ENCODE data around the gene PPFIA2.

PPFIA2 gene

GRCh38 chr12:81439344-81439743 is 319.8 kb downstream of the PPFIA2 start:
- DNase-seq = no peak

GRCh38 chr12:81417056-81417455 is 342.1 kb downstream of the PPFIA2 start:
- DNase-seq = no peak

GRCh38 chr12:81416571-81416970 is 342.6 kb downstream of the PPFIA2 start:
- DNase-seq = no peak

- no peak for DNase-seq
Observed at GRCh38 chr12:81414441-81414840, 344.7 kb downstream of the PPFIA2 start.

- DNase-seq = no peak
Observed at GRCh38 chr12:81412940-81413339, 346.2 kb downstream of the PPFIA2 start.

GRCh38 chr12:81403348-81403747 is 355.8 kb downstream of the PPFIA2 start:
- no peak for DNase-seq

- DNase-seq = no peak
Observed at GRCh38 chr12:81401241-81401640, 357.9 kb downstream of the PPFIA2 start.

GRCh38 chr12:81400024-81400423 is 359.1 kb downstream of the PPFIA2 start:
- no peak for DNase-seq

- no peak for DNase-seq
Observed at GRCh38 chr12:81395431-81395830, 363.7 kb downstream of the PPFIA2 start.

GRCh38 chr12:81389550-81390099 is 369.5 kb downstream of the PPFIA2 start:
- no peak for DNase-seq

- no peak for DNase-seq
Observed at GRCh38 chr12:81386101-81386500, 373.0 kb downstream of the PPFIA2 start.

GRCh38 chr12:81381951-81382350 is 377.2 kb downstream of the PPFIA2 start:
- no peak for DNase-seq

GRCh38 chr12:81378601-81379285 is 380.4 kb downstream of the PPFIA2 start:
- no peak for DNase-seq

GRCh38 chr12:81377771-81378170 is 381.4 kb downstream of the PPFIA2 start:
- no peak for DNase-seq

GRCh38 chr12:81375969-81376368 is 383.2 kb downstream of the PPFIA2 start:
- DNase-seq = no peak

- DNase-seq = no peak
Observed at GRCh38 chr12:81370456-81370855, 388.7 kb downstream of the PPFIA2 start.

- DNase-seq = no peak
Observed at GRCh38 chr12:81369175-81369574, 390.0 kb downstream of the PPFIA2 start.

- no peak for DNase-seq
Observed at GRCh38 chr12:81365284-81365683, 393.9 kb downstream of the PPFIA2 start.

- DNase-seq = no peak
Observed at GRCh38 chr12:81360916-81361315, 398.2 kb downstream of the PPFIA2 start.

- DNase-seq = no peak
Observed at GRCh38 chr12:81359736-81360135, 399.4 kb downstream of the PPFIA2 start.

- DNase-seq = no peak
Observed at GRCh38 chr12:81354327-81354932, 404.7 kb downstream of the PPFIA2 start.

- no peak for DNase-seq
Observed at GRCh38 chr12:81350309-81350708, 408.8 kb downstream of the PPFIA2 start.

- DNase-seq = no peak
Observed at GRCh38 chr12:81347404-81347803, 411.7 kb downstream of the PPFIA2 start.

GRCh38 chr12:81340910-81341309 is 418.2 kb downstream of the PPFIA2 start:
- no peak for DNase-seq

GRCh38 chr12:81339071-81339470 is 420.1 kb downstream of the PPFIA2 start:
- DNase-seq = no peak

Data from effector CD8-positive, alpha-beta T cell (primary cell).